OCI-LY1 (cell line): ENCODE measurements around the gene DIPK1B.
"Not testable (repeated sequence)": the region's sequence is repeated elsewhere in the genome, so short reads cannot be mapped to it uniquely, and the experiment has no call there.

ENCODE experiments used
- EZH2 ChIP-seq: fragments of 200-600 bp; sonication (generic), shearing (Covaris generic); IDR thresholded peaks from 2 replicates; pipeline ENCODE4 v1.8.0; 2017; ENCODE audit warnings: borderline replicate concordance, mixed run types, mild to moderate bottlenecking, antibody characterized with exemption, low read length, moderate library complexity, mixed read lengths
- TF ChIP-seq, protein P1 (sequence below): fragments of 200-600 bp; sonication (generic), shearing (Covaris generic); IDR thresholded peaks from 2 replicates; pipeline ENCODE4 v1.5.1; 2017; ENCODE audit warnings: mild to moderate bottlenecking, antibody characterized with exemption, low read length, moderate library complexity, mixed read lengths

DNA sequence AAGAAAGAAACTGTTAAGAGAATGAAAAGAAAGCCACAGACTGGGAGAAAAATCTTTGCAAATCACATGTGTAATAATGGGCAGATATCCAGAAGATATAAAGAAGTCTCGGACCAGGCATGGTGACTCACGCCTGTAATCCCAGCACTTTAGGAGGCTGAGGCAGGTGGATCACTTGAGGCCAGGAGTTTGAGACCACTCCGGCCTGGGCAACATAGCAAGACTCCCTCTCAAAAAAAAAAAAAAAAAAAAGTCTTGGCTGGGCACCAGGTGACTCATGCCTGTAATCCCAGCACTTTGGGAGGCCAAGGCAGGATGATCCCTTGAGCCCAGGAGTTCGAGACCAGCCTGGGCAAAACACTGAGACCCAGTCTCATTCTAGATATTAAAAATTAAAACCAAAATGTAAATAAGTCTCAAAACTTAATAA lies 1.1 kb upstream of the DIPK1B start:
- TF ChIP-seq, protein P1, sequence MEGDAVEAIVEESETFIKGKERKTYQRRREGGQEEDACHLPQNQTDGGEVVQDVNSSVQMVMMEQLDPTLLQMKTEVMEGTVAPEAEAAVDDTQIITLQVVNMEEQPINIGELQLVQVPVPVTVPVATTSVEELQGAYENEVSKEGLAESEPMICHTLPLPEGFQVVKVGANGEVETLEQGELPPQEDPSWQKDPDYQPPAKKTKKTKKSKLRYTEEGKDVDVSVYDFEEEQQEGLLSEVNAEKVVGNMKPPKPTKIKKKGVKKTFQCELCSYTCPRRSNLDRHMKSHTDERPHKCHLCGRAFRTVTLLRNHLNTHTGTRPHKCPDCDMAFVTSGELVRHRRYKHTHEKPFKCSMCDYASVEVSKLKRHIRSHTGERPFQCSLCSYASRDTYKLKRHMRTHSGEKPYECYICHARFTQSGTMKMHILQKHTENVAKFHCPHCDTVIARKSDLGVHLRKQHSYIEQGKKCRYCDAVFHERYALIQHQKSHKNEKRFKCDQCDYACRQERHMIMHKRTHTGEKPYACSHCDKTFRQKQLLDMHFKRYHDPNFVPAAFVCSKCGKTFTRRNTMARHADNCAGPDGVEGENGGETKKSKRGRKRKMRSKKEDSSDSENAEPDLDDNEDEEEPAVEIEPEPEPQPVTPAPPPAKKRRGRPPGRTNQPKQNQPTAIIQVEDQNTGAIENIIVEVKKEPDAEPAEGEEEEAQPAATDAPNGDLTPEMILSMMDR: not testable (repeated sequence)
- not testable (repeated sequence) for TF ChIP-seq EZH2
